ENCODE data around the gene MACO1. TPM values are rescaled to one million over a fixed set of nuclear protein-coding genes. Genes with fewer than 3 reads are reported as not detected.
"Not testable (repeated sequence)": the region's sequence is repeated elsewhere in the genome, so short reads cannot be mapped to it uniquely, and the experiment has no call there.

MACO1 gene
- total and polyA plus RNA-seq, 10 donors, result 6.9 to 21.0 (median 17.3) TPM

DNA sequence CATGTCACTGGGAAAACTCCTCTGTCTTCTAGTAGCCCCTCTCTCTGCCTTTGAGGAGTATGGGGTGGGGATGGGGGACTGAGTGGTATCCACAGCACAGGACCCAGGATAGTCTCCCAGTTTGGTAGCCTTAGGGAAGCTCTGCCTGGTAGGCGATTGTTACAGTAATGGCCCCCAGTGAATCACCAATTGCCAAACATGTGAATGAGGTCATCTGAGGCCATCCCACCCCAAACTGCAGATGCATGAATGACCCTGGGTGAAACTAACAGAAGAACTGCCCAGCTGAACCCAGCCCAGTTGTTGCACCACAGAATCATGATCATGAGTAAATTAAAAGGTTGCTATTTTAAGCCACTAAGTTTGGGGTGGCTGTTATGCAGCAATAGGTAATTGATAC lies 16.1 kb upstream of the MACO1 start:
- DNase-seq; H3K27ac ChIP-seq; H3K27me3 ChIP-seq (replicated peaks in 1 of 7); H3K4me3 ChIP-seq; intact Hi-C loops (cut with DNase I; ENCODE audit: low total_unique reads); H3K4me1 ChIP-seq; H3K36me3 ChIP-seq; H3K9me3 ChIP-seq: not testable (repeated sequence)
- 86 to 100% (median 96%) methylated on average over 1 of the region's 1 CpG; no CpG with 5 or more reads in 1 of the 5 donors for WGBS, 5 donors

DNA sequence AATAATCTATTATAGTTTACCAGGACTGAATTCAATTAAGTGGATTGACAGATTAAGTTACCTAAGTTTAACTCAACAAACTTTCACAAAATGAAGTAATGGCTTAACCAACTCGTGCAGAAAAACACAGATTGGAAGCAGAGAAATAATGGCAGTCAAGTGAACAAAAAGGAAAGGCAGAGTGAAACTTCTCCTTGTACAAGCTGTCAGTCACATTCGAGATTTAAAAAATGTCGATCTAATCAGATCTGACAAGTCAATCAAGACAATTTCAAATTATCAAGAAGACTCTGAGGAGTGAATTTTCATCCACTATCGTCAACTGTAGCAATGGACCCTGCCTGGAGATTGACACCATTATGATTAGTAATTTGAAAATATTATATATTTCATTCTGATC lies 13.4 kb upstream of the MACO1 start:
- H3K36me3 ChIP-seq; H3K4me1 ChIP-seq; H3K27ac ChIP-seq; DNase-seq; H3K4me3 ChIP-seq; intact Hi-C loops (cut with DNase I; ENCODE audit: low total_unique reads); H3K27me3 ChIP-seq (replicated peaks in 1 of 7); H3K9me3 ChIP-seq: not testable (repeated sequence)
- WGBS, 5 donors, result 89 to 95% (median 91%) methylated on average over 4 of the region's 4 CpGs

DNA sequence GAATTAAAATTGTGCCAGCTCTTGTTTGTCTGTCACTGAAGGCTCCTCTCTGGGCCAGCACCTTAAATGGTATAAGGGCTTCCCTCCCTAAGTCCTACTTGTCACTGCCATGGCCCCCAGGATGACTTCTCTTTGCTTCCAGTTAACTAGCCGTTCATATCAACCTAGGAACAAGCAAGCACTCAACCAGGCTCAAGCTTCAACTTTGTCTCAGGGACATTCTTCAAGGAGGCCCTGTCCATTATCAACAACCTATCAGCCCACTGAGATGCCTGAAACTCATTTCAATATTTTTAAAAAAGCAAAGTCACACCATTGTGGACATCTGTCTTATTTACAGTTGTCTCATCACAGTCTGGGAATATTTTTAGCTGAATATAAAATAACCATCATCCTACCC lies 11.4 kb upstream of the MACO1 start:
- H3K27ac ChIP-seq; H3K4me3 ChIP-seq; intact Hi-C loops (cut with DNase I; ENCODE audit: low total_unique reads); H3K9me3 ChIP-seq; DNase-seq; H3K36me3 ChIP-seq; H3K27me3 ChIP-seq (replicated peaks in 1 of 7); H3K4me1 ChIP-seq: not testable (repeated sequence)
- 79 to 98% (median 92%) methylated on average over 1 of the region's 1 CpG for WGBS, 5 donors

DNA sequence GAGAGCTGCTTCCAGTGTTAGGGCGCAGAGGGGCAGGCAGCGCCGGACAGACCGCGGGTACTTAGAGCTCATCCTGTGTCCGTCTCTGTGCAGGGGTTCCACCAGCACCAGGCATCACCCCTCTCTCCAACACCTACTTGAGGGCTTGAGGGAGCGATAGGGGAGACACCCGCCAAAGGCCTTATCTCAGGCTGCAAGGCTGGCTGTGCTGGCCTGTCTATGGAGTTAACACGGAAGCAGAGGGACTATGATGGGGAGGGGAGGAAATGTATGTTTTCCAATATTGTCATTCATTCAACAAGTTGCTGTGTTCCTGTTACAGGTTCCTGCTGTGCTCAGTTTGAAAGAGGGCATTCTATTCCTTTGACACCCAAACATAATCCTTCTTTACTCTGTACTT lies 10.0 kb upstream of the MACO1 start, which contains the start of gene RHCE:
TSS of gene RHCE (minus strand) at position 111 of the 400 bp plus-strand sequence. CDS start at position 72, 39 bp downstream.
- H3K27ac ChIP-seq; H3K4me3 ChIP-seq; DNase-seq; H3K27me3 ChIP-seq (replicated peaks in 1 of 7); H3K9me3 ChIP-seq; H3K36me3 ChIP-seq; intact Hi-C loops (cut with DNase I; ENCODE audit: low total_unique reads); H3K4me1 ChIP-seq: not testable (repeated sequence)
- 85 to 94% (median 87%) methylated on average over 8 to 9 of the region's 9 CpGs for WGBS, 5 donors

GRCh38 chr1:25423206-25423605 lies 7.5 kb upstream of the MACO1 start:
- H3K27ac ChIP-seq; intact Hi-C loops (cut with DNase I; ENCODE audit: low total_unique reads); H3K36me3 ChIP-seq; H3K4me1 ChIP-seq; H3K27me3 ChIP-seq (replicated peaks in 1 of 7); H3K9me3 ChIP-seq; H3K4me3 ChIP-seq; DNase-seq: not testable (repeated sequence)
- WGBS, 5 donors, result 86 to 99% (median 93%) methylated on average over 5 to 6 of the region's 6 CpGs

GRCh38 chr1:25425098-25426085 lies 5.3 kb upstream of the MACO1 start:
- Histone ChIP-seq H3K36me3 (no peaks in the 10 kb centered on the region), H3K4me1 (peaks cover 0 to 8% (median 7%) of the 10 kb centered on the region in 6 donors), H3K27ac (no peak overlapping the region), H3K4me3 (no peak overlapping the region), H3K9me3 (no peaks in the 10 kb centered on the region), H3K27me3 (replicated peaks in 1 of 7) (no peaks in the 10 kb centered on the region)
- WGBS, 5 donors, result 73 to 83% (median 81%) methylated on average over 15 to 16 of the region's 16 CpGs
- no peak for TF ChIP-seq POLR2AphosphoS5 (IDR thresholded peaks at IDR 0.05)
- TF ChIP-seq, protein P1, sequence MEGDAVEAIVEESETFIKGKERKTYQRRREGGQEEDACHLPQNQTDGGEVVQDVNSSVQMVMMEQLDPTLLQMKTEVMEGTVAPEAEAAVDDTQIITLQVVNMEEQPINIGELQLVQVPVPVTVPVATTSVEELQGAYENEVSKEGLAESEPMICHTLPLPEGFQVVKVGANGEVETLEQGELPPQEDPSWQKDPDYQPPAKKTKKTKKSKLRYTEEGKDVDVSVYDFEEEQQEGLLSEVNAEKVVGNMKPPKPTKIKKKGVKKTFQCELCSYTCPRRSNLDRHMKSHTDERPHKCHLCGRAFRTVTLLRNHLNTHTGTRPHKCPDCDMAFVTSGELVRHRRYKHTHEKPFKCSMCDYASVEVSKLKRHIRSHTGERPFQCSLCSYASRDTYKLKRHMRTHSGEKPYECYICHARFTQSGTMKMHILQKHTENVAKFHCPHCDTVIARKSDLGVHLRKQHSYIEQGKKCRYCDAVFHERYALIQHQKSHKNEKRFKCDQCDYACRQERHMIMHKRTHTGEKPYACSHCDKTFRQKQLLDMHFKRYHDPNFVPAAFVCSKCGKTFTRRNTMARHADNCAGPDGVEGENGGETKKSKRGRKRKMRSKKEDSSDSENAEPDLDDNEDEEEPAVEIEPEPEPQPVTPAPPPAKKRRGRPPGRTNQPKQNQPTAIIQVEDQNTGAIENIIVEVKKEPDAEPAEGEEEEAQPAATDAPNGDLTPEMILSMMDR (IDR thresholded peaks at IDR 0.05 in 8 of 11, conservative IDR thresholded peaks at IDR 0.05 in 3 of 11), result no peak
- no peak for TF ChIP-seq POLR2A (IDR thresholded peaks at IDR 0.05)
- DNase-seq, result no peak
- intact Hi-C loops (cut with DNase I; ENCODE audit: low total_unique reads), result no loop called here
